ENCODE measurements around the gene ADAMTSL4.
A peak's percentile ranks its signal among the peaks of the same experiment; 100 is the strongest.

ADAMTSL4 gene

DNA sequence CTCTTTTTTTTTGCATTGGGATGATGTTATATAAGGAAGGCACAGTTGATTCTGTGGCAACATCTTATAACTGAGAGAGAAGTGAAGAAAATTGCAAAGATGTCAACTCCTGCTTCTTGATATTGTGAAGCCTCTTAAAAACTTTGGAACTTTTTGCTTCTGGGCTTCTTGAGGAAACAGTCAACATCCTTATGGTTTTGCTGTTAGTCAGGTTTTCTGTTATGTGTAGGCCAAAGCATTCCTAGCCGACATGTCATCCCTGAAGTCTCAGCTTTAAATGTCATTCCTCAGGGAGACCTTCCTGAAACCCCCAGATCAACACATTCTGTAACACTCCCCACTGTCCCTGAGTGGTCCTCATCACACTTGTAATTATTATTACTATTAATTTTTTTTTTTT lies 21.0 kb upstream of the ADAMTSL4 start:
- WGBS = 54% methylated on average over 1 of the region's 1 CpG
- no peak overlapping the region for H2AFZ ChIP-seq (ENCODE audit: low read depth, low read length)
- H3K79me1 ChIP-seq (replicated peaks; ENCODE audit: low read length, poor library complexity, severe bottlenecking) = no peaks in the 10 kb centered on the region
- no peaks in the 10 kb centered on the region for H3K27me3 ChIP-seq (ENCODE audit: control insufficient read depth in 1 of 2, insufficient read depth in 1 of 2, low read length in 2 of 2)
- H4K91ac ChIP-seq (ENCODE audit: low read length) = no peak overlapping the region
- no peak overlapping the region for H3K4me2 ChIP-seq (ENCODE audit: low read length, poor library complexity, severe bottlenecking)
- peak; percentile 65 for DNase-seq
- H4K8ac ChIP-seq (ENCODE audit: low read length) = no peak overlapping the region
- no peak overlapping the region for H3K4me3 ChIP-seq (ENCODE audit: insufficient read depth in 1 of 2, low read depth in 1 of 2, low read length in 2 of 2)
- no peak overlapping the region for H3K27ac ChIP-seq (ENCODE audit: low read length, poor library complexity, severe bottlenecking)
- no peak overlapping the region for H2BK15ac ChIP-seq (ENCODE audit: low read depth, poor library complexity, severe bottlenecking)
- H2BK12ac ChIP-seq (ENCODE audit: low read length in 2 of 2) = no peak overlapping the region
- H2AK5ac ChIP-seq (ENCODE audit: low read length, severe bottlenecking) = no peak overlapping the region
- peaks cover 1% of the 10 kb centered on the region for H3K4me1 ChIP-seq (ENCODE audit: control insufficient read depth, insufficient read depth, low read depth, low read length)
- H3K9ac ChIP-seq (ENCODE audit: low read length) = peak overlapping the region; percentile 28
- no peak overlapping the region for H3K23ac ChIP-seq (ENCODE audit: low read length in 2 of 2)
- H3K14ac ChIP-seq (ENCODE audit: low read length in 2 of 2) = no peak overlapping the region
- H3K4ac ChIP-seq (ENCODE audit: low read depth in 1 of 2, low read length in 2 of 2) = no peak overlapping the region
- no peaks in the 10 kb centered on the region for H3K9me3 ChIP-seq (ENCODE audit: control insufficient read depth, low read length)
- no peak overlapping the region for H2BK120ac ChIP-seq (ENCODE audit: low read depth, low read length)
- no peak overlapping the region for H3K18ac ChIP-seq (ENCODE audit: low read depth in 1 of 2, low read length in 2 of 2)
- H3K36me3 ChIP-seq (ENCODE audit: control insufficient read depth in 1 of 2, insufficient read depth in 2 of 2, low read depth in 1 of 2, low read length in 2 of 2) = no peaks in the 10 kb centered on the region
- H2BK5ac ChIP-seq (ENCODE audit: low read depth, low read length, poor library complexity, severe bottlenecking) = no peak overlapping the region

DNA sequence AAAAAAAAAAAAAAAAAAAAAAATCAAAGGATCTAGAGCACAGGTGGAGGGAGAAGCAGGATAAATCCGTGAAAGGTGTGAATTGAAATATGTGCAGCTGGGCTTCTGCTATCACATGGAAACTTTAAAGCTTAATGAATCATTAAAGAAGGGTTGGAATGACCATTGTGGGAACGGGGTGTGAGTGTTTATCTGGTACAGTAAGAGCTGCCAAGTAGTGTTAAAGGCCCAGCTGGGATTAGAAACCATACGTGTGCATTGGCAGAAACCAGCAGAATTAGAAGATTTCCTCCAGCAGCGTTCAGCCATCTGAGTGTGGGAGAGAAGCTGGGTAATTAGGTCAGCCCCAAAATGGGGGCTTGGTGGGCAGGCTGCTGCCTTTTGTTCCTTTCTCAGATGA lies 20.2 kb upstream of the ADAMTSL4 start:
- Histone ChIP-seq H3K79me1 (replicated peaks; ENCODE audit: low read length, poor library complexity, severe bottlenecking) (no peaks in the 10 kb centered on the region), H2BK5ac (ENCODE audit: low read depth, low read length, poor library complexity, severe bottlenecking) (no peak overlapping the region), H3K23ac (ENCODE audit: low read length in 2 of 2) (no peak overlapping the region), H3K18ac (ENCODE audit: low read depth in 1 of 2, low read length in 2 of 2) (no peak overlapping the region), H2BK12ac (ENCODE audit: low read length in 2 of 2) (no peak overlapping the region), H4K91ac (ENCODE audit: low read length) (no peak overlapping the region), H3K14ac (ENCODE audit: low read length in 2 of 2) (no peak overlapping the region), H3K9me3 (ENCODE audit: control insufficient read depth, low read length) (no peaks in the 10 kb centered on the region), H3K27me3 (ENCODE audit: control insufficient read depth in 1 of 2, insufficient read depth in 1 of 2, low read length in 2 of 2) (no peaks in the 10 kb centered on the region), H2AK5ac (ENCODE audit: low read length, severe bottlenecking) (no peak overlapping the region), H3K4me2 (ENCODE audit: low read length, poor library complexity, severe bottlenecking) (no peak overlapping the region), H3K4ac (ENCODE audit: low read depth in 1 of 2, low read length in 2 of 2) (no peak overlapping the region), H3K4me1 (ENCODE audit: control insufficient read depth, insufficient read depth, low read depth, low read length) (peaks cover 1% of the 10 kb centered on the region), H3K27ac (ENCODE audit: low read length, poor library complexity, severe bottlenecking) (peak overlapping the region; percentile 9), H2BK15ac (ENCODE audit: low read depth, poor library complexity, severe bottlenecking) (no peak overlapping the region), H3K9ac (ENCODE audit: low read length) (peak overlapping the region; percentile 73), H4K8ac (ENCODE audit: low read length) (no peak overlapping the region), H2BK120ac (ENCODE audit: low read depth, low read length) (no peak overlapping the region), H2AFZ (ENCODE audit: low read depth, low read length) (no peak overlapping the region), H3K4me3 (ENCODE audit: insufficient read depth in 1 of 2, low read depth in 1 of 2, low read length in 2 of 2) (peak overlapping the region in 1 of 2 experiments; percentile 53), H3K36me3 (ENCODE audit: control insufficient read depth in 1 of 2, insufficient read depth in 2 of 2, low read depth in 1 of 2, low read length in 2 of 2) (no peaks in the 10 kb centered on the region)
- peak; percentile 51 for DNase-seq
- WGBS = 55% methylated on average over 4 of the region's 4 CpGs

DNA sequence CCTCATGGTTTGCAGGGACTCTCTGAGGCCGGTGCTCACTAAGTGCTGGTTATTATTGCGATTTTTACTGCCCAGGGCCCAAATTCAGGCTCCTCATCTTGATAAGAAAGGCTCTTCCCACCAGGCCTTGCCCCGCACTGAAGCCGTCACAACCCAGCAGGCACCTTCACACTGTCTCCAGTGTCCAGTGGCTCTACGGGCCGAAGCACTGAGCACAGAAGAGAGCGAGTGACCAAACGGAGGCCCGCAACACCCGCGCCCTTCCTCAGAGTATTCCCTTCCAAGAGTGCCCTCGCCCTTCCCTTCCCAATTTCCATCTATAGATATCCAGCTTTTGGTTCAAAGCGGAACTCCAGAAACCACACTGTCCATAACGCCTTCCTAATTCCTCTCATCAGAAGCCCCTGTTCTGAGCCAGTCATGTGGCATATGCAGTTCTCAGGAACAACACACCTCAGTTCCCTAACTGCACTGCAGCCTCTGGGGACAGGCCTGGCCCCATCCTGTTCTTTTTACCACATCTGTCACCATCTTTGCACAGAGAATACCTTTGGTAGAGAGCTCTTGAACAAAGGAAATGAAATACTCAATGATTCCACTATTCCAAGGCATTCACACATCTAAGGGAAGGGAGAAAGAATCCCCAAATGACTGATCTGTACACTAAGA lies 18.6 kb upstream of the ADAMTSL4 start:
- Histone ChIP-seq H4K91ac (ENCODE audit: low read length) (no peak overlapping the region), H3K4me2 (ENCODE audit: low read length, poor library complexity, severe bottlenecking) (no peak overlapping the region), H3K9me3 (ENCODE audit: control insufficient read depth, low read length) (no peaks in the 10 kb centered on the region), H3K23ac (ENCODE audit: low read length in 2 of 2) (no peak overlapping the region), H3K36me3 (ENCODE audit: control insufficient read depth in 1 of 2, insufficient read depth in 2 of 2, low read depth in 1 of 2, low read length in 2 of 2) (no peaks in the 10 kb centered on the region), H4K8ac (ENCODE audit: low read length) (no peak overlapping the region), H3K4ac (ENCODE audit: low read depth in 1 of 2, low read length in 2 of 2) (no peak overlapping the region), H2BK15ac (ENCODE audit: low read depth, poor library complexity, severe bottlenecking) (no peak overlapping the region), H2AK5ac (ENCODE audit: low read length, severe bottlenecking) (no peak overlapping the region), H2BK5ac (ENCODE audit: low read depth, low read length, poor library complexity, severe bottlenecking) (no peak overlapping the region), H3K27me3 (ENCODE audit: control insufficient read depth in 1 of 2, insufficient read depth in 1 of 2, low read length in 2 of 2) (no peaks in the 10 kb centered on the region), H3K27ac (ENCODE audit: low read length, poor library complexity, severe bottlenecking) (no peak overlapping the region), H3K14ac (ENCODE audit: low read length in 2 of 2) (no peak overlapping the region), H2BK120ac (ENCODE audit: low read depth, low read length) (no peak overlapping the region), H3K18ac (ENCODE audit: low read depth in 1 of 2, low read length in 2 of 2) (no peak overlapping the region), H3K79me1 (replicated peaks; ENCODE audit: low read length, poor library complexity, severe bottlenecking) (no peaks in the 10 kb centered on the region), H3K4me3 (ENCODE audit: insufficient read depth in 1 of 2, low read depth in 1 of 2, low read length in 2 of 2) (no peak overlapping the region), H3K4me1 (ENCODE audit: control insufficient read depth, insufficient read depth, low read depth, low read length) (peaks cover 3% of the 10 kb centered on the region), H2AFZ (ENCODE audit: low read depth, low read length) (no peak overlapping the region), H2BK12ac (ENCODE audit: low read length in 2 of 2) (no peak overlapping the region), H3K9ac (ENCODE audit: low read length) (no peak overlapping the region)
- no peak for DNase-seq
- 95% methylated on average over 14 of the region's 14 CpGs for whole genome bisulfite sequencing

DNA sequence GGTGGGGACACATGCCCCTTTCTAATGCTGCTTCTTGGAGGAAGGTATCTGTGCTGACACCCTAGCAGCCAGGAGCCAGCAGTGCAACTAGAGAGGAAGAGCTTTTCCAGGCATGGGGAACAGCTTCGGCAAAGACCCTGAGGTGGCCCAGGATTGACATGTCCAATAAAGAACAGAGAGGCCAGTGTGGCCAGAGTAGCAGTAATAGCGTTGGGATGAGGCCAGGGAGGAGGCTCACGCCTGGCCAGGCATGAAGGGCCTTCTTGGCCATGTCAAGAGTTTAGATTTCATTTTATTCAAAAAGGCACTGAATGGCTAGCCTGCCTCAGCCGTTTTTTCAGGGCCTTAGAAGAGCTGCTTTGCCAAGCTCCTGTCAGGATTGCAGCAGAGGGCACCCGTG lies 16.3 kb upstream of the ADAMTSL4 start:
- Histone ChIP-seq H3K4me2 (ENCODE audit: low read length, poor library complexity, severe bottlenecking) (no peak overlapping the region), H3K27me3 (ENCODE audit: control insufficient read depth in 1 of 2, insufficient read depth in 1 of 2, low read length in 2 of 2) (no peaks in the 10 kb centered on the region), H3K14ac (ENCODE audit: low read length in 2 of 2) (no peak overlapping the region), H3K36me3 (ENCODE audit: control insufficient read depth in 1 of 2, insufficient read depth in 2 of 2, low read depth in 1 of 2, low read length in 2 of 2) (no peaks in the 10 kb centered on the region), H2BK5ac (ENCODE audit: low read depth, low read length, poor library complexity, severe bottlenecking) (no peak overlapping the region), H3K4me3 (ENCODE audit: insufficient read depth in 1 of 2, low read depth in 1 of 2, low read length in 2 of 2) (no peak overlapping the region), H2AK5ac (ENCODE audit: low read length, severe bottlenecking) (no peak overlapping the region), H4K91ac (ENCODE audit: low read length) (no peak overlapping the region), H3K23ac (ENCODE audit: low read length in 2 of 2) (no peak overlapping the region), H2BK15ac (ENCODE audit: low read depth, poor library complexity, severe bottlenecking) (no peak overlapping the region), H3K27ac (ENCODE audit: low read length, poor library complexity, severe bottlenecking) (no peak overlapping the region), H3K4me1 (ENCODE audit: control insufficient read depth, insufficient read depth, low read depth, low read length) (peaks cover 13% of the 10 kb centered on the region), H2BK12ac (ENCODE audit: low read length in 2 of 2) (peak overlapping the region in 1 of 2 experiments; percentile 35), H3K9ac (ENCODE audit: low read length) (peak overlapping the region; percentile 86), H3K9me3 (ENCODE audit: control insufficient read depth, low read length) (no peaks in the 10 kb centered on the region), H3K18ac (ENCODE audit: low read depth in 1 of 2, low read length in 2 of 2) (no peak overlapping the region), H3K4ac (ENCODE audit: low read depth in 1 of 2, low read length in 2 of 2) (no peak overlapping the region), H2BK120ac (ENCODE audit: low read depth, low read length) (no peak overlapping the region), H3K79me1 (replicated peaks; ENCODE audit: low read length, poor library complexity, severe bottlenecking) (no peaks in the 10 kb centered on the region), H2AFZ (ENCODE audit: low read depth, low read length) (no peak overlapping the region), H4K8ac (ENCODE audit: low read length) (no peak overlapping the region)
- no peak for DNase-seq
- 56% methylated on average over 5 of the region's 5 CpGs for WGBS

Data from mesenchymal stem cell (in vitro differentiated cells and primary cell).